Ovary (tissue), 9 donors: Measurements from ENCODE around the gene SOX6. TPM values are rescaled to one million over a fixed set of nuclear protein-coding genes. Genes with fewer than 3 reads are reported as not detected.

Experiments used
- DNase-seq, 5 donors: peaks; one replicate each; pipeline ENCODE4 v3.0.0-alpha.2; 2019 to 2020
- H3K27ac ChIP-seq, 2 donors: fragments of 200-600 bp; one replicate each; pipeline versions ENCODE4 v1.5.1 to v1.8.0; 2019 to 2022
- H3K27me3 ChIP-seq: fragments of 200-600 bp; one replicate; pipeline ENCODE4 v1.8.0; 2022
- H3K36me3 ChIP-seq: fragments of 200-600 bp; sonication (generic); one replicate; pipeline ENCODE4 v1.5.1; 2019
- H3K4me1 ChIP-seq: one replicate; pipeline ENCODE4 v1.8.1; 2013; ENCODE audit warnings: mild to moderate bottlenecking, moderate library complexity; ENCODE audit not compliant: insufficient read depth
- H3K4me3 ChIP-seq: fragments of 200-600 bp; sonication (generic); one replicate; pipeline ENCODE4 v1.5.1; 2017
- H3K9me3 ChIP-seq, 2 donors: fragments of 200-600 bp in 1 of 2; sonication (generic) in 1 of 2; one replicate each; pipeline versions ENCODE4 v1.5.1 to v1.8.1; 2013 to 2019; ENCODE audit warnings: mild to moderate bottlenecking in 1 of 2, moderate library complexity in 1 of 2
- CTCF ChIP-seq, 3 donors: fragments of 450-650 bp in 2 of 3; fragments of 200-600 bp in 1 of 3; IDR thresholded peaks; one replicate each; pipeline versions ENCODE4 v1.5.1 to v1.8.0; 2016 to 2022; ENCODE audit warnings: antibody characterized with exemption in 3 of 3, mild to moderate bottlenecking in 1 of 3
- EP300 ChIP-seq: sonication (generic); formaldehyde crosslinking; IDR thresholded peaks from one replicate; pipeline ENCODE4 v1.6.1; 2017; ENCODE audit warnings: antibody characterized with exemption
- POLR2A ChIP-seq: fragments of 450-650 bp; IDR thresholded peaks from one replicate; pipeline ENCODE4 v1.6.1; 2017; ENCODE audit warnings: antibody characterized with exemption, mild to moderate bottlenecking, moderate library complexity
- WGBS, 3 donors: extraction: QIAGEN DNeasy Blood & Tissue Kit in 1 of 3; methylation state at CpG; one replicate each; pipeline versions ENCODE4 v1.1.5 to v1.1.7; 2013 to 2017; 5-methylcytosine and 5-hydroxymethylcytosine counted together
- intact Hi-C, 4 donors: fragments of 100-400 bp; cut with DNase I; formaldehyde crosslinking; loops; one replicate each; pipeline versions ENCODE4 v1.11.0 to v1.15.1; 2022 to 2023
- polyA plus RNA-seq, 2 donors: library from polyadenylated mRNA; stranded (reverse); fragments of 200-250 nt in 1 of 2; fragments of 350-450 nt in 1 of 2; fragmentation: Illumina TruSeq in 1 of 2; extraction: RNeasy Lipid Tissue Mini Kit (QIAGEN cat#74804) in 1 of 2; gene quantifications; one replicate each; pipeline ENCODE4 v1.2.3, GENCODE V29; 2013 to 2014
- total RNA-seq, 7 donors: library from RNA; depleted of rRNA in 2 of 7; stranded (reverse); fragments of >200 nt in 2 of 7; fragmentation: NEBNext Ultra II Directional in 3 of 7; extraction: Animal tissue kit (Norgen Biotek cat#: 25700) in 3 of 7; gene quantifications; one replicate each; pipeline versions ENCODE4 v1.1.0 to v1.2.4, GENCODE V29; 2016 to 2023
- donor health status: DM: no; HTN: no; CAD: no; lungs with moderate emphysema.
- donor health status: DM: no; HTN: no; CAD: no.
- donor health status: Bipolar disorder and iron deficiency.
- donor health status: DM: yes; HTN: yes; CAD: no.
- donor health status: DM: no; HTN: no; CAD: no.
- donor health status: DM: yes; HTN: yes; CAD: no.

SOX6 gene
- total and polyA plus RNA-seq, 9 donors: 0.61 to 29.4 (median 4.7) TPM

- H3K4me1 ChIP-seq: no peaks in the 10 kb centered on the region
- H3K27ac ChIP-seq: no peak overlapping the region
- no peaks in the 10 kb centered on the region for H3K36me3 ChIP-seq
- no peak for TF ChIP-seq POLR2A
- no peak for TF ChIP-seq CTCF (IDR thresholded peaks at IDR 0.05)
- TF ChIP-seq EP300: no peak
- H3K4me3 ChIP-seq: no peak overlapping the region
- no peaks in the 10 kb centered on the region for H3K9me3 ChIP-seq
- DNase-seq: no peak
- no peaks in the 10 kb centered on the region for H3K27me3 ChIP-seq
- intact Hi-C loops: no loop called here
These were observed 2.4 kb upstream of the SOX6 start for GRCh38 chr11:16358726-16359125.

GRCh38 chr11:16357775-16358174, 1.4 kb upstream of the SOX6 start:
- Histone ChIP-seq H3K27me3 (no peaks in the 10 kb centered on the region), H3K9me3 (no peaks in the 10 kb centered on the region), H3K4me3 (no peak overlapping the region), H3K4me1 (no peaks in the 10 kb centered on the region), H3K36me3 (no peaks in the 10 kb centered on the region), H3K27ac (no peak overlapping the region)
- WGBS, 3 donors: 63 to 69% (median 67%) methylated on average over 2 of the region's 2 CpGs
- no peak for DNase-seq
- TF ChIP-seq CTCF (IDR thresholded peaks at IDR 0.05) (no peak), POLR2A (no peak), EP300 (no peak)
- intact Hi-C loops: no loop called here

GRCh38 chr11:16356761-16357393, 531 bp upstream of the SOX6 start:
- TF ChIP-seq POLR2A (no peak), CTCF (IDR thresholded peaks at IDR 0.05) (no peak), EP300 (no peak)
- H3K27me3 ChIP-seq: no peaks in the 10 kb centered on the region
- intact Hi-C loops: no loop called here
- DNase-seq: no peak
- no peak overlapping the region for H3K4me3 ChIP-seq
- H3K4me1 ChIP-seq: no peaks in the 10 kb centered on the region
- 72 to 78% (median 76%) methylated on average over 3 of the region's 3 CpGs for whole genome bisulfite sequencing, 3 donors
- H3K27ac ChIP-seq: no peak overlapping the region
- H3K36me3 ChIP-seq: no peaks in the 10 kb centered on the region
- H3K9me3 ChIP-seq: no peaks in the 10 kb centered on the region

GRCh38 chr11:16352707-16353106, 3.6 kb downstream of the SOX6 start:
- Histone ChIP-seq H3K27ac (no peak overlapping the region), H3K9me3 (no peaks in the 10 kb centered on the region), H3K36me3 (no peaks in the 10 kb centered on the region), H3K27me3 (no peaks in the 10 kb centered on the region), H3K4me1 (no peaks in the 10 kb centered on the region), H3K4me3 (no peak overlapping the region)
- intact Hi-C loops: no loop called here
- no peak for TF ChIP-seq CTCF (IDR thresholded peaks at IDR 0.05)
- TF ChIP-seq EP300: no peak
- no peak for TF ChIP-seq POLR2A
- DNase-seq: no peak
